ENCODE results near the gene NFATC1.
A peak's percentile ranks its signal among the peaks of the same experiment; 100 is the strongest.

Gene NFATC1

GRCh38 chr18:79563949-79564348 is 168.2 kb downstream of the NFATC1 start:
- no peak for TF ChIP-seq CTCF (IDR thresholded peaks at IDR 0.05; ENCODE audit: low read depth, low read length, missing control alignments)
- no peak for DNase-seq (ENCODE audit: extremely low read depth, low read depth)
- H3K4me3 ChIP-seq (replicated peaks; ENCODE audit: low read depth, low read length): no peak overlapping the region

DNA sequence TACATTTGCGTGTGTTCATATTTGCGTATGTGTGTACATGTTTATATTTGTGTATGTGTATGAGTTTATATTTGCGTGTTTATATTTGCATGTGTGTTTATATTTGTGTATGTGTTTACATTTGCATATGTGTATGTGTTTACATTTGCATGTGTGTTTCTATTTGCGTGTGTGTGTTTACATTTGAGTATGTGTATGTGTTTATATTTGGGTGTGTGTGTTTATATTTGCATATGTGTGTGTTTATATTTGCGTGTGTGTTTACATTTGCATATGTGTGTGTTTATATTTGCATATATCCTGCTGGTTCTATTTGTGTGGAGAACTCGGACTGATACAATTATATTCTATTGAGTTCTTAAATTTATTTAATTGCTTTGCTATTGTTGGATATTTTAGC is 168.7 kb downstream of the NFATC1 start:
- TF ChIP-seq CTCF (IDR thresholded peaks at IDR 0.05; ENCODE audit: low read depth, low read length, missing control alignments): no peak
- no peak for DNase-seq (ENCODE audit: extremely low read depth, low read depth)
- H3K4me3 ChIP-seq (replicated peaks; ENCODE audit: low read depth, low read length): no peak overlapping the region

- DNase-seq (ENCODE audit: extremely low read depth, low read depth): no peak
These were observed 171.2 kb downstream of the NFATC1 start for GRCh38 chr18:79566771-79567431.

GRCh38 chr18:79567481-79568147 is 171.9 kb downstream of the NFATC1 start:
- no peak for TF ChIP-seq CTCF (IDR thresholded peaks at IDR 0.05; ENCODE audit: low read depth, low read length, missing control alignments)
- peak; percentile 74 for DNase-seq (ENCODE audit: extremely low read depth, low read depth)
- no peak overlapping the region for H3K4me3 ChIP-seq (replicated peaks; ENCODE audit: low read depth, low read length)

More at GRCh38 chr18:79566771-79567431, 171.2 kb downstream of the NFATC1 start:
- TF ChIP-seq CTCF (IDR thresholded peaks at IDR 0.05; ENCODE audit: low read depth, low read length, missing control alignments): no peak
- no peak overlapping the region for H3K4me3 ChIP-seq (replicated peaks; ENCODE audit: low read depth, low read length)

DNA sequence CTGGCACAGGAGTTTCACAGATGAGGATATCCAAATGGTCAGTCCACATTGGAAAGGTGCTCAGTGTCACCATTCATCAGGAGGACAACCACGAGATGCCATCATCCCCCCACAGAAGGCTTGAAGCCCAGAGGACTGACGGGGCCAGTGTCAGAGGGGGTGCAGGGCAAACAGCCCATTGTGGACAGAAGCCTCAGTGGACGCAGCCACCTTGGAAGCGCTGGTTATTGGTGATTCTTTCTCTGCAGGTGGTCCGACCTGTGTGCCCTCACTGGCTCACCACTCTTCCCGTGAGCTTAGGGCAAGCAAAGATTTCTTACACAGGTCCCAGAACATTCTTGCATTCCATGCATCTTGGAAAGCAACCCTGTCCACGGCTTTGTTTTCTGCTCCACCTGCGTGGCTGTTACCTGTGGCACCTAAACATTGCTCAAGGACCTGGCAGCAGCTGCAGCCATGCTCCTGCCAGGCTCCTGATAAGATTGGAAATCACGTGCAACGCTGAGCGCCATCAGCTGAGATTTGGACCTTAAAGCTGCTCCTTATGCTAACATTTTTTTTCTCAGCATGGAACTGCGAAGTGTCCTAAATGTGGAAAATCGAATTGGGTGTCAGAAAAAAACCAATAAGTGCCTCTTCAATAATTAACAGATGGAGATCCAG is 172.9 kb downstream of the NFATC1 start:
- H3K4me3 ChIP-seq (replicated peaks; ENCODE audit: low read depth, low read length): no peak overlapping the region
- no peak for TF ChIP-seq CTCF (IDR thresholded peaks at IDR 0.05; ENCODE audit: low read depth, low read length, missing control alignments)
- DNase-seq (ENCODE audit: extremely low read depth, low read depth): no peak

DNA sequence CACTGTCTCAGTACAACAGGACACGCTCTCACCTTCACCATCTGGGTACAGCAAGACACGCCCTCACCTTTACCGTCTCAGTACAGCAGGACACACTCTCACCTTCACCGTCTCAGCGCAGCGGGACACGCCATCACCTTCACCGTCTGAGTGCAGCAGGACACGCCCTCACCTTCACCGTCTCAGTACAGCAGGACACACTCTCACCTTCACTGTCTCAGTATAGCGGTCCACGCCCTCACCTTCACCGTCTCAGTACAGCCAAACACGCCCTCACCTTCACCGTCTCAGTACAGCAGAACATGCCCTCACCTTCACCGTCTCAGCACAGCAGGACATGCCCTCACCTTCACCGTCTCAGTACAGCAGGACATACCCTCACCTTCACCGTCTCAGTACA is 174.0 kb downstream of the NFATC1 start:
- no peak for TF ChIP-seq CTCF (IDR thresholded peaks at IDR 0.05; ENCODE audit: low read depth, low read length, missing control alignments)
- DNase-seq (ENCODE audit: extremely low read depth, low read depth): no peak

More for the DNA sequence above, 174.0 kb downstream of the NFATC1 start:
- no peak overlapping the region for H3K4me3 ChIP-seq (replicated peaks; ENCODE audit: low read depth, low read length)

All from HFF-Myc (cell line).